HCT116 (cell line): Measurements from ENCODE around the gene UNC79. TPM values are rescaled to one million over a fixed set of nuclear protein-coding genes. Genes with fewer than 3 reads are reported as not detected.

Experiments
- ATAC-seq: fragments of 200-7000 bp; cut with Tn5 transposase; 2 replicates; pipeline ENCODE4 v1.9.1; 2020; ENCODE audit warnings: mild to moderate bottlenecking, moderate library complexity
- BruUV-seq: library from RNA; stranded (reverse); fragments of 400-500 nt; replicated peaks from 2 replicates; lab custom pipeline; 2021; lab: Mats Ljungman, UMichigan
- CTCF ChIA-PET: fragments of 300-600 bp; sonication (Branson Sonifier 250); formaldehyde crosslinking; loops from one replicate; lab custom pipeline; 2021; ENCODE audit warnings: antibody characterized with exemption; lab: Charles Lee
- POLR2A ChIA-PET: fragments of 300-600, 350-600 bp; sonication (Branson Sonifier 250); formaldehyde crosslinking; loops from one replicate; lab custom pipeline; 2021; ENCODE audit warnings: antibody characterized with exemption; lab: Charles Lee
- RAD21 ChIA-PET, 2 experiments: fragments of 300-600 bp; sonication (Branson Sonifier 250); formaldehyde crosslinking; loops; one replicate each; lab custom pipeline; 2023; ENCODE audit warnings: low total read pairs in 2 of 2; ENCODE audit not compliant: uncharacterized antibody in 2 of 2, unreplicated experiment in 2 of 2, low non-redundant PET in 1 of 2; lab: Charles Lee
- DNase-seq: peaks from one replicate; pipeline ENCODE4 v3.0.0-alpha.2; 2010; ENCODE audit warnings: low read depth, low spot score
- H2AFZ ChIP-seq: fragments of 200-600 bp; shearing (Covaris generic), sonication (generic); 2 replicates; pipeline ENCODE4 v1.6.1; 2017; ENCODE audit warnings: low read depth, mixed run types, mixed read lengths, antibody characterized with exemption, low read length; ENCODE audit not compliant: poor library complexity, severe bottlenecking
- H3K27ac ChIP-seq: 2 replicates; pipeline ENCODE4 v1.5.1; 2012; ENCODE audit warnings: low read depth, low read length
- H3K27me3 ChIP-seq: fragments of 200-600 bp; sonication (generic); 2 replicates; pipeline ENCODE4 v1.6.1; 2016; ENCODE audit warnings: mixed run types, low read length, mixed read lengths; ENCODE audit not compliant: insufficient read depth
- H3K36me3 ChIP-seq, 2 experiments: fragments of 200-500 bp in 1 of 2; fragments of 200-600 bp in 1 of 2; sonication (Bioruptor generic) in 1 of 2; sonication (generic) in 1 of 2; 2 replicates each; pipeline versions ENCODE4 v1.5.1 to v1.6.1; 2014 to 2016; ENCODE audit warnings: low read length in 2 of 2, inconsistent platforms in 1 of 2, mixed read lengths in 1 of 2, mixed run types in 1 of 2; ENCODE audit not compliant: insufficient read depth in 2 of 2, control insufficient read depth in 1 of 2
- H3K4me1 ChIP-seq, 2 experiments: fragments of 200-600 bp in 1 of 2; sonication (generic) in 1 of 2; 2 replicates each; pipeline versions ENCODE4 v1.5.1 to v1.6.1; 2012 to 2017; ENCODE audit warnings: low read length in 2 of 2, inconsistent platforms in 1 of 2, mild to moderate bottlenecking in 1 of 2, mixed read lengths in 1 of 2, mixed run types in 1 of 2, moderate library complexity in 1 of 2; ENCODE audit not compliant: insufficient read depth in 2 of 2, control insufficient read depth in 1 of 2
- H3K4me2 ChIP-seq: fragments of 200-600 bp; sonication (generic); 2 replicates; pipeline ENCODE4 v1.6.1; 2017; ENCODE audit warnings: mixed run types, low read length, mixed read lengths
- H3K4me3 ChIP-seq, 2 experiments: fragments of 200-600 bp in 1 of 2; sonication (generic) in 1 of 2; replicated peaks in 1 of 2; 2 replicates each; pipeline ENCODE4 v1.5.1; 2011 to 2016; ENCODE audit warnings: low read length in 2 of 2, control low read depth in 1 of 2, low read depth in 1 of 2, mild to moderate bottlenecking in 1 of 2, mixed read lengths in 1 of 2, mixed run types in 1 of 2
- H3K79me2 ChIP-seq: fragments of 200-600 bp; sonication (generic); 2 replicates; pipeline ENCODE4 v1.6.1; 2017; ENCODE audit warnings: mild to moderate bottlenecking, mixed run types, low read length, moderate library complexity, mixed read lengths; ENCODE audit not compliant: insufficient read depth
- H3K9ac ChIP-seq: fragments of 200-600 bp; sonication (generic); 2 replicates; pipeline ENCODE4 v1.6.1; 2016; ENCODE audit warnings: low read length, mixed read lengths
- H3K9me2 ChIP-seq: fragments of 200-600 bp; sonication (generic), shearing (Covaris generic); 2 replicates; pipeline ENCODE4 v1.6.1; 2017; ENCODE audit warnings: mixed run types, mild to moderate bottlenecking, moderate library complexity; ENCODE audit not compliant: insufficient read depth
- H3K9me3 ChIP-seq, 2 experiments: fragments of 200-500 bp in 1 of 2; fragments of 200-600 bp in 1 of 2; sonication (Bioruptor generic) in 1 of 2; sonication (generic) in 1 of 2; 2 replicates each; pipeline ENCODE4 v1.6.1; 2014 to 2017; ENCODE audit warnings: low read length in 2 of 2, mixed read lengths in 2 of 2, inconsistent platforms in 1 of 2, low read depth in 1 of 2, mild to moderate bottlenecking in 1 of 2, mixed run types in 1 of 2, moderate library complexity in 1 of 2; ENCODE audit not compliant: control insufficient read depth in 1 of 2, insufficient read depth in 1 of 2
- H4K20me1 ChIP-seq: fragments of 200-600 bp; sonication (generic), shearing (Covaris generic); 2 replicates; pipeline ENCODE4 v1.6.1; 2017; ENCODE audit warnings: mixed run types, mild to moderate bottlenecking, moderate library complexity; ENCODE audit not compliant: insufficient read depth
- CBX3 ChIP-seq: IDR thresholded peaks from 2 replicates; pipeline ENCODE4 v1.6.1; 2012; ENCODE audit warnings: low read depth
- ELF1 ChIP-seq: IDR thresholded peaks from 2 replicates; pipeline ENCODE4 v1.6.1; 2012; ENCODE audit warnings: low read depth, borderline replicate concordance
- EZH2phosphoT487 ChIP-seq: fragments of 200-600 bp; IDR thresholded peaks from 2 replicates; pipeline ENCODE4 v1.6.1; 2018; ENCODE audit warnings: antibody characterized with exemption, borderline replicate concordance
- POLR2A ChIP-seq: IDR thresholded peaks from 2 replicates; pipeline ENCODE4 v1.7.0; 2011; ENCODE audit warnings: borderline replicate concordance; ENCODE audit not compliant: insufficient read depth, insufficient read length; ENCODE audit errors: extremely low read depth
- POLR2AphosphoS5 ChIP-seq: IDR thresholded peaks from 2 replicates; pipeline ENCODE4 v1.6.1; 2011; ENCODE audit warnings: mild to moderate bottlenecking, low read depth, low read length, moderate library complexity
- SP1 ChIP-seq: IDR thresholded peaks from 2 replicates; pipeline ENCODE4 v1.6.1; 2012; ENCODE audit warnings: low read depth
- SRF ChIP-seq: IDR thresholded peaks from 2 replicates; pipeline ENCODE4 v1.6.1; 2012; ENCODE audit warnings: low read depth
- ZNF274 ChIP-seq: fragments of 200-500 bp; sonication (Bioruptor generic); IDR thresholded peaks from 2 replicates; pipeline ENCODE4 v1.6.1; 2014; ENCODE audit warnings: mild to moderate bottlenecking, low read depth, low read length, inconsistent platforms
- intact Hi-C: fragments of 100-400 bp; cut with micrococcal nuclease; formaldehyde crosslinking; loops from 2 replicates; pipeline ENCODE4 v1.10.0; 2022
- total RNA-seq: library from RNA; stranded (reverse); gene quantifications from one replicate; pipeline ENCODE4 v1.2.1, GENCODE V29; 2021; ENCODE audit not compliant: unreplicated experiment
- TF ChIP-seq, protein P1 (sequence below): IDR thresholded peaks from 2 replicates; pipeline ENCODE4 v1.6.1; 2012; ENCODE audit warnings: low read depth

The UNC79 gene
- total RNA-seq, 1 experiment from 2014 or later, result 0.10 TPM

DNA sequence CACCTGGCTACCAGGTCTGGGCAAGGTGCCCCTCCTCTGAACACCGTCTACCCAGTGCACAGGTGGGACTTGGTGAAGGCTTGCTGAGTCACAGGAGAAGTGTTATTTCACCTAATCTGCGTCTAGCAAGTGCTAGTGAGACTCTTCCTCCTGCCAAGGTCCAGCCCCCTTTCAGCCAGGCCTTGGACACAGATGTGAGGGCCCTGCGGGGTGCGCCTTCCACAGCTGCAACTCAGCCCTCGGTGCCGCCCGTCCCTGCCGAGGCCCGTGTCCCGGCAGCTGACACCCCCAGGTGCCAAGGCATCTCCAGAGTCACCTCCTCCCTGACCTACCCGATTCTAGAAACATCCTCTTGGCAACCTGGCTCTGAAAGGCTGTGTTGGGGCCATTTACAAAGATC, 302.5 kb downstream of the UNC79 start:
- H4K20me1 ChIP-seq, result no peaks in the 10 kb centered on the region
- no peak overlapping the region for H2AFZ ChIP-seq
- no peak for TF ChIP-seq POLR2A
- no peak for TF ChIP-seq SRF
- TF ChIP-seq EZH2phosphoT487, result no peak
- no peak for TF ChIP-seq SP1
- TF ChIP-seq ZNF274, result no peak
- no peak for TF ChIP-seq POLR2AphosphoS5
- no peak for TF ChIP-seq CBX3
- no peak for TF ChIP-seq ELF1
- TF ChIP-seq, protein P1, sequence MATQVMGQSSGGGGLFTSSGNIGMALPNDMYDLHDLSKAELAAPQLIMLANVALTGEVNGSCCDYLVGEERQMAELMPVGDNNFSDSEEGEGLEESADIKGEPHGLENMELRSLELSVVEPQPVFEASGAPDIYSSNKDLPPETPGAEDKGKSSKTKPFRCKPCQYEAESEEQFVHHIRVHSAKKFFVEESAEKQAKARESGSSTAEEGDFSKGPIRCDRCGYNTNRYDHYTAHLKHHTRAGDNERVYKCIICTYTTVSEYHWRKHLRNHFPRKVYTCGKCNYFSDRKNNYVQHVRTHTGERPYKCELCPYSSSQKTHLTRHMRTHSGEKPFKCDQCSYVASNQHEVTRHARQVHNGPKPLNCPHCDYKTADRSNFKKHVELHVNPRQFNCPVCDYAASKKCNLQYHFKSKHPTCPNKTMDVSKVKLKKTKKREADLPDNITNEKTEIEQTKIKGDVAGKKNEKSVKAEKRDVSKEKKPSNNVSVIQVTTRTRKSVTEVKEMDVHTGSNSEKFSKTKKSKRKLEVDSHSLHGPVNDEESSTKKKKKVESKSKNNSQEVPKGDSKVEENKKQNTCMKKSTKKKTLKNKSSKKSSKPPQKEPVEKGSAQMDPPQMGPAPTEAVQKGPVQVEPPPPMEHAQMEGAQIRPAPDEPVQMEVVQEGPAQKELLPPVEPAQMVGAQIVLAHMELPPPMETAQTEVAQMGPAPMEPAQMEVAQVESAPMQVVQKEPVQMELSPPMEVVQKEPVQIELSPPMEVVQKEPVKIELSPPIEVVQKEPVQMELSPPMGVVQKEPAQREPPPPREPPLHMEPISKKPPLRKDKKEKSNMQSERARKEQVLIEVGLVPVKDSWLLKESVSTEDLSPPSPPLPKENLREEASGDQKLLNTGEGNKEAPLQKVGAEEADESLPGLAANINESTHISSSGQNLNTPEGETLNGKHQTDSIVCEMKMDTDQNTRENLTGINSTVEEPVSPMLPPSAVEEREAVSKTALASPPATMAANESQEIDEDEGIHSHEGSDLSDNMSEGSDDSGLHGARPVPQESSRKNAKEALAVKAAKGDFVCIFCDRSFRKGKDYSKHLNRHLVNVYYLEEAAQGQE, result no peak
- no peaks in the 10 kb centered on the region for H3K9me3 ChIP-seq
- H3K9me2 ChIP-seq, result no peaks in the 10 kb centered on the region
- peak overlapping the region; percentile 23; the same call in 1 of the 2 replicates for H3K4me2 ChIP-seq
- RAD21 ChIA-PET, result no interaction called here
- H3K36me3 ChIP-seq, result no peaks in the 10 kb centered on the region
- no peaks in the 10 kb centered on the region for H3K79me2 ChIP-seq
- ATAC-seq (no peak), DNase-seq (no peak)
- no peak overlapping the region for H3K27ac ChIP-seq
- no peak overlapping the region for H3K9ac ChIP-seq
- H3K4me1 ChIP-seq, result peaks cover 4 to 37% of the 10 kb centered on the region in 2 experiments
- intact Hi-C loops, result loop anchor here (5.0 kb wide), 1 partner anchor 491 kb away; no protein-coding TSS in a partner anchor
- H3K4me3 ChIP-seq, result no peak overlapping the region
- no peaks in the 10 kb centered on the region for H3K27me3 ChIP-seq
- POLR2A ChIA-PET, result no interaction called here
- BruUV-seq, result no TSS peak
- CTCF ChIA-PET, result no interaction called here
